HepG2 (cell line): Measurements from ENCODE around the gene PMVK. TPM values are rescaled to one million over a fixed set of nuclear protein-coding genes. Genes with fewer than 3 reads are reported as not detected.

ENCODE experiments used
- ARNT2 ChIP-seq: sonication (generic); formaldehyde crosslinking; IDR thresholded peaks from 2 replicates; pipeline ENCODE4 v1.8.0; 2022; ENCODE audit warnings: mild to moderate bottlenecking, low read depth, missing genetic modification reagents, moderate library complexity
- BCL6 ChIP-seq: IDR thresholded peaks from 2 replicates; pipeline ENCODE4 v1.6.1; 2016; ENCODE audit warnings: missing genetic modification reagents, missing compliant biosample characterization
- ETV5 ChIP-seq: IDR thresholded peaks from 2 replicates; pipeline ENCODE4 v1.6.1; 2018; ENCODE audit warnings: missing biosample characterization, missing genetic modification reagents, inconsistent platforms, borderline replicate concordance
- GATAD1 ChIP-seq: IDR thresholded peaks from 2 replicates; pipeline ENCODE4 v1.6.1; 2016; ENCODE audit warnings: missing genetic modification reagents, missing compliant biosample characterization
- HDAC1 ChIP-seq: sonication (generic); formaldehyde crosslinking; IDR thresholded peaks from 2 replicates; pipeline ENCODE4 v1.5.1; 2020; ENCODE audit warnings: mild to moderate bottlenecking, missing genetic modification reagents
- KDM5B ChIP-seq: sonication (generic); formaldehyde crosslinking; IDR thresholded peaks from 2 replicates; pipeline ENCODE4 v1.4.0; 2020; ENCODE audit warnings: missing genetic modification reagents, mild to moderate bottlenecking, borderline replicate concordance
- RELA ChIP-seq: sonication (generic); formaldehyde crosslinking; IDR thresholded peaks from 2 replicates; pipeline ENCODE4 v1.4.0; 2020; ENCODE audit warnings: missing genetic modification reagents
- RXRA ChIP-seq: sonication (generic); formaldehyde crosslinking; IDR thresholded peaks from 2 replicates; pipeline ENCODE4 v1.5.1; 2020; ENCODE audit warnings: missing genetic modification reagents
- SMYD3 ChIP-seq: sonication (generic); formaldehyde crosslinking; IDR thresholded peaks from 2 replicates; pipeline ENCODE4 v1.8.1; 2023; ENCODE audit warnings: mild to moderate bottlenecking, missing genetic modification reagents
- SYNCRIP ChIP-seq: fragments of 200-400 bp; formaldehyde crosslinking; IDR thresholded peaks from 2 replicates; pipeline ENCODE4 v1.6.1; 2018; ENCODE audit warnings: mild to moderate bottlenecking, low read depth, low read length; ENCODE audit not compliant: insufficient read depth
- TAF15 ChIP-seq: fragments of 200-400 bp; formaldehyde crosslinking; IDR thresholded peaks from one replicate; pipeline ENCODE4 v1.6.1; 2018; ENCODE audit warnings: mild to moderate bottlenecking, low read depth, low read length; ENCODE audit not compliant: poor library complexity, severe bottlenecking
- TBP ChIP-seq: sonication (generic); formaldehyde crosslinking; IDR thresholded peaks from 2 replicates; pipeline ENCODE4 v1.5.0; 2020; ENCODE audit warnings: missing genetic modification reagents
- TBX2 ChIP-seq: sonication (generic); formaldehyde crosslinking; IDR thresholded peaks from 2 replicates; pipeline ENCODE4 v1.5.0; 2020; ENCODE audit warnings: missing genetic modification reagents, mild to moderate bottlenecking, borderline replicate concordance
- THYN1 ChIP-seq: sonication (generic); formaldehyde crosslinking; IDR thresholded peaks from 2 replicates; pipeline ENCODE4 v1.8.1; 2023; ENCODE audit warnings: low read depth, mild to moderate bottlenecking, moderate library complexity, missing genetic modification reagents, borderline replicate concordance
- ZEB1 ChIP-seq: IDR thresholded peaks from 2 replicates; pipeline ENCODE4 v1.6.1; 2012; ENCODE audit warnings: mild to moderate bottlenecking, low read depth, inconsistent platforms; ENCODE audit not compliant: insufficient replicate concordance
- ZNF263 ChIP-seq: sonication (generic); formaldehyde crosslinking; IDR thresholded peaks from 2 replicates; pipeline ENCODE4 v1.4.0; 2020; ENCODE audit warnings: missing genetic modification reagents
- polyA plus RNA-seq, 8 experiments: library from polyadenylated mRNA; depleted of rRNA in 3 of 8; stranded (reverse) in 7 of 8; unstranded in 1 of 8; fragments of >200 nt; fragmentation: Illumina TruSeq in 4 of 8; extraction: Trizol in 4 of 8; gene quantifications; 2 replicates each; pipeline versions ENCODE4 v1.2.1 to v1.2.3, GENCODE V29; 2011 to 2016; ENCODE audit warnings: low read depth in 4 of 8, missing spikeins in 1 of 8, mixed read lengths in 1 of 8; ENCODE audit not compliant: insufficient read depth in 1 of 8
- total RNA-seq, 5 experiments: library from RNA; depleted of rRNA; stranded (reverse); fragments of >200 nt; fragmentation: Illumina TruSeq; extraction: Trizol; gene quantifications; 2 replicates each; pipeline ENCODE4 v1.2.3, GENCODE V29; 2016; ENCODE audit warnings: low read depth in 1 of 5
- TF ChIP-seq, protein P1 (sequence below): IDR thresholded peaks from 2 replicates; pipeline ENCODE4 v1.6.1; 2016; ENCODE audit warnings: missing compliant biosample characterization, missing genetic modification reagents, borderline replicate concordance
- TF ChIP-seq, protein P2 (sequence below): sonication (generic); formaldehyde crosslinking; IDR thresholded peaks from 2 replicates; pipeline ENCODE4 v1.8.1; 2023; ENCODE audit warnings: mild to moderate bottlenecking, missing genetic modification reagents
- TF ChIP-seq, protein P3 (sequence below): sonication (generic); formaldehyde crosslinking; IDR thresholded peaks from 2 replicates; pipeline ENCODE4 v1.5.1; 2020; ENCODE audit warnings: missing genetic modification reagents, mild to moderate bottlenecking, borderline replicate concordance
- TF ChIP-seq, protein P4 (sequence below): sonication (generic); formaldehyde crosslinking; IDR thresholded peaks from 2 replicates; pipeline ENCODE4 v1.5.1; 2020; ENCODE audit warnings: mild to moderate bottlenecking, missing genetic modification reagents

PMVK gene
- total and polyA plus RNA-seq, 2 of the 13 experiments (the other 11 are each of a cell fraction or from before 2014, with no cell fraction given): 3.9 to 12.6 TPM

DNA sequence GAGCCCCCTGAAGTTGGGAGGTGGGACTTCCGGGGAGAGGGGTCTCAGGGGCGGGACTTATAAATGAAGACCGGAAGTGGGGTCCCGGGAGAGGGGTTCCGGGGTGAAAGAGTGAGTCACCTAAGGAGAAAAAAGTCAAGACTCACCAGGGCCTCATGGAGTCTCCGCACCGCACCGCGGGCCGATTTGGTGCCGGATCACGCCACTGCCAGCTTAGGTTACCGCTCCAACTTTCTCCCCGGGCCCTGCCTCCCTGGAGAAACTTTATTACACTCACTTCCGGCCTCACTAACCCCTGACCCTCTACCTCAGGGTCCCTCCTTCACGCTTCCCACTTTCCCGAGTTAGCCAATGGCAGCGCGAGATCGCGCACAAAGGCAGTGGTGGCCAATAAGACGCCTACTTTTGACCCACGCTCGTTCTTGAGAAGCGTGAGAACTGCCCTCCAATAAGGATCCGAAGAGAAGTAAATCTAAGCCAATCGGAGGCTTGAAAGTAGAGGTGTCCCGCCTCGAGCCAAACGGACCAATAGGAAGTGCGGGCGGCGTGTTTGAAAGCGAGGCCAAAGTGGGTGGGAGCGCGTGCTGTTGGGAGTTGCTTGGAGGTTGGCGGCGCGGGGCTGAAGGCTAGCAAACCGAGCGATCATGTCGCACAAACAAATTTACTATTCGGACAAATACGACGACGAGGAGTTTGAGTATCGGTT is 37.7 kb upstream of the PMVK start, which contains the start of gene CKS1B (continued):
- peak; percentile 83; the same call in 1 of the 2 replicates for TF ChIP-seq SMYD3
- TF ChIP-seq, protein P1, sequence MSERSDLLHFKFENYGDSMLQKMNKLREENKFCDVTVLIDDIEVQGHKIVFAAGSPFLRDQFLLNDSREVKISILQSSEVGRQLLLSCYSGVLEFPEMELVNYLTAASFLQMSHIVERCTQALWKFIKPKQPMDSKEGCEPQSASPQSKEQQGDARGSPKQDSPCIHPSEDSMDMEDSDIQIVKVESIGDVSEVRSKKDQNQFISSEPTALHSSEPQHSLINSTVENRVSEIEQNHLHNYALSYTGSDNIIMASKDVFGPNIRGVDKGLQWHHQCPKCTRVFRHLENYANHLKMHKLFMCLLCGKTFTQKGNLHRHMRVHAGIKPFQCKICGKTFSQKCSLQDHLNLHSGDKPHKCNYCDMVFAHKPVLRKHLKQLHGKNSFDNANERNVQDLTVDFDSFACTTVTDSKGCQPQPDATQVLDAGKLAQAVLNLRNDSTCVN: no peak
- 0 out of 2 replicates have a peak, but pooled peaks have one; percentile 52 for TF ChIP-seq TBX2 (CRISPR knock-in tag)
- no peak for TF ChIP-seq TBP (CRISPR knock-in tag)
- peak; percentile 40; the same call in 1 of the 2 replicates for TF ChIP-seq ZNF263 (CRISPR knock-in tag)
- no peak for TF ChIP-seq TAF15
- TF ChIP-seq, protein P2, sequence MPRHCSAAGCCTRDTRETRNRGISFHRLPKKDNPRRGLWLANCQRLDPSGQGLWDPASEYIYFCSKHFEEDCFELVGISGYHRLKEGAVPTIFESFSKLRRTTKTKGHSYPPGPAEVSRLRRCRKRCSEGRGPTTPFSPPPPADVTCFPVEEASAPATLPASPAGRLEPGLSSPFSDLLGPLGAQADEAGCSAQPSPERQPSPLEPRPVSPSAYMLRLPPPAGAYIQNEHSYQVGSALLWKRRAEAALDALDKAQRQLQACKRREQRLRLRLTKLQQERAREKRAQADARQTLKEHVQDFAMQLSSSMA: 0 out of 2 replicates have a peak, but pooled peaks have one; percentile 8
- TF ChIP-seq RELA (CRISPR knock-in tag): no peak
- peak; percentile 97 for TF ChIP-seq GATAD1 (CRISPR knock-in tag)
- peak; percentile 99 for TF ChIP-seq HDAC1
- TF ChIP-seq, protein P3, sequence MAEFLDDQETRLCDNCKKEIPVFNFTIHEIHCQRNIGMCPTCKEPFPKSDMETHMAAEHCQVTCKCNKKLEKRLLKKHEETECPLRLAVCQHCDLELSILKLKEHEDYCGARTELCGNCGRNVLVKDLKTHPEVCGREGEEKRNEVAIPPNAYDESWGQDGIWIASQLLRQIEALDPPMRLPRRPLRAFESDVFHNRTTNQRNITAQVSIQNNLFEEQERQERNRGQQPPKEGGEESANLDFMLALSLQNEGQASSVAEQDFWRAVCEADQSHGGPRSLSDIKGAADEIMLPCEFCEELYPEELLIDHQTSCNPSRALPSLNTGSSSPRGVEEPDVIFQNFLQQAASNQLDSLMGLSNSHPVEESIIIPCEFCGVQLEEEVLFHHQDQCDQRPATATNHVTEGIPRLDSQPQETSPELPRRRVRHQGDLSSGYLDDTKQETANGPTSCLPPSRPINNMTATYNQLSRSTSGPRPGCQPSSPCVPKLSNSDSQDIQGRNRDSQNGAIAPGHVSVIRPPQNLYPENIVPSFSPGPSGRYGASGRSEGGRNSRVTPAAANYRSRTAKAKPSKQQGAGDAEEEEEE: 0 out of 2 replicates have a peak, but pooled peaks have one; percentile 9
- TF ChIP-seq BCL6 (CRISPR knock-in tag): no peak
- peak; percentile 58; the same call in 1 of the 2 replicates for TF ChIP-seq ETV5
- no peak for TF ChIP-seq SYNCRIP
- peak; percentile 84; the same call in 1 of the 2 replicates for TF ChIP-seq KDM5B (CRISPR knock-in tag)
- no peak for TF ChIP-seq ZEB1
- TF ChIP-seq RXRA (CRISPR knock-in tag): peak; percentile 35; the same call in 1 of the 2 replicates
- TF ChIP-seq THYN1 (CRISPR knock-in tag): no peak
- TF ChIP-seq, protein P4, sequence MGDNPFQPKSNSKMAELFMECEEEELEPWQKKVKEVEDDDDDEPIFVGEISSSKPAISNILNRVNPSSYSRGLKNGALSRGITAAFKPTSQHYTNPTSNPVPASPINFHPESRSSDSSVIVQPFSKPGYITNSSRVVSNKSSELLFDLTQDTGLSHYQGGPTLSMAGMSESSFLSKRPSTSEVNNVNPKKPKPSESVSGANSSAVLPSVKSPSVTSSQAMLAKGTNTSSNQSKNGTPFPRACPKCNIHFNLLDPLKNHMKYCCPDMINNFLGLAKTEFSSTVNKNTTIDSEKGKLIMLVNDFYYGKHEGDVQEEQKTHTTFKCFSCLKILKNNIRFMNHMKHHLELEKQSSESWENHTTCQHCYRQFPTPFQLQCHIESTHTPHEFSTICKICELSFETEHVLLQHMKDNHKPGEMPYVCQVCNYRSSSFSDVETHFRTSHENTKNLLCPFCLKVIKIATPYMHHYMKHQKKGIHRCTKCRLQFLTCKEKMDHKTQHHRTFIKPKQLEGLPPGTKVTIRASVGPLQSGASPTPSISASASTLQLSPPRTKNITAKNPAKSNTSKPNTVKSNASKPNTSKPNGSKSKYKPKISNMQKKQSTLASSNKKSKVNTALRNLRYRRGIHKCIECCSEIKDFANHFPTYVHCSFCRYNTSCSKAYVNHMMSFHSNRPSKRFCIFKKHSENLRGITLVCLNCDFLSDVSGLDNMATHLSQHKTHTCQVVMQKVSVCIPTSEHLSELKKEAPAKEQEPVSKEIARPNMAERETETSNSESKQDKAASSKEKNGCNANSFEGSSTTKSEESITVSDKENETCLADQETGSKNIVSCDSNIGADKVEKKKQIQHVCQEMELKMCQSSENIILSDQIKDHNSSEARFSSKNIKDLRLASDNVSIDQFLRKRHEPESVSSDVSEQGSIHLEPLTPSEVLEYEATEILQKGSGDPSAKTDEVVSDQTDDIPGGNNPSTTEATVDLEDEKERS (CRISPR knock-in tag): 0 out of 2 replicates have a peak, but pooled peaks have one; percentile 62
- peak; percentile 93 for TF ChIP-seq ARNT2 (CRISPR knock-in tag)
